T-helper 2 cell treated with Interferon-gamma antibody and Interleukin-4, amounts not matched to agents 100 ng/mL and 5 ng/mL, for 36 hours (primary cell): ENCODE measurements around the gene CNTN6. TPM values are rescaled to one million over a fixed set of nuclear protein-coding genes. Genes with fewer than 3 reads are reported as not detected.

ENCODE experiments used
- intact Hi-C: fragments of 100-400 bp; cut with micrococcal nuclease; formaldehyde crosslinking; loops from one replicate; pipeline ENCODE4 v1.15.1; 2023
- total RNA-seq: library from RNA; stranded (reverse); gene quantifications from 2 replicates; pipeline ENCODE4 v1.2.3, GENCODE V29; 2022

The CNTN6 gene
- total RNA-seq, 1 donor from 2014 or later: not detected

DNA sequence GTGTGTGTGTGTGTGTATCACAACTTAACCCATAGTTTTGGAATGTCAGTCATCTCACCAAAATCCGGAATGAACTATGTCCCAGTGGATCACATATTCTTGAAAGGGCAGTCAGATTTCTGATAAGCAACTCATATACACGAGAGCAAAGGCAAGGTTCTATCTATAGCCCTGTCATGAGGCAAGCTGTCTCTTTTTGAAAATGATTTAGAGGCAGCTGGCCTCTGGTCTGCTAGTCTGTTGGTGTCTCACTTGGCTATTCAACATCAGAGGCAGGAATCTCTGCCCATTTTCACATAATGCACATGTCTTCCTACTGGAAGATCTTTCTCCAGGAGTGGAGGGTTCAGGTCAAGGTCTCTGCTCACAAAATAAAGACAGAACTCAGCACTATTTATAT, 79.8 kb downstream of the CNTN6 start:
- intact Hi-C loops: no loop called here

- intact Hi-C loops: no loop called here
Measured at GRCh38 chr3:1179146-1179545, 86.3 kb downstream of the CNTN6 start.

- intact Hi-C loops: no loop called here
Measured at GRCh38 chr3:1183320-1184048, 90.7 kb downstream of the CNTN6 start.

GRCh38 chr3:1190569-1190968, 97.7 kb downstream of the CNTN6 start:
- intact Hi-C loops: no loop called here

DNA sequence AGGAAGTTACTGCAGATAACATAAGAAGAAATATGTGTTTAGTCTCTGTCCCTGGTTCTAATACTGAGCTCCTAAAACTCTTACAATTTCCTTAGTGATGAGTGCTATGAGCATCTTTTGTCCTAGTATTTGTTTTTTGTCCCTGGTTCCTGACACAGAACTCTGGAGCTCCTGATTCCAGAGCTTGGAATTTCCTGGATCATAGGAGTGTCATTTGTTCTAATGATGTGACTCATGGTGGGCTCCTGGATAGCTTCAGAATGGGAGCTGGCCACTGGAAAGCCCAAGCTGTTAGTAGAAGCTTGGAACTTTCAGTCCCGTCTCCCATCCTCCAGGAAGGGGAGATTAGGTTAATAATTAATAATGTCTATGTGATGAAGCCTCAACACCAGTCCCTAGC, 98.2 kb downstream of the CNTN6 start:
- intact Hi-C loops: no loop called here

DNA sequence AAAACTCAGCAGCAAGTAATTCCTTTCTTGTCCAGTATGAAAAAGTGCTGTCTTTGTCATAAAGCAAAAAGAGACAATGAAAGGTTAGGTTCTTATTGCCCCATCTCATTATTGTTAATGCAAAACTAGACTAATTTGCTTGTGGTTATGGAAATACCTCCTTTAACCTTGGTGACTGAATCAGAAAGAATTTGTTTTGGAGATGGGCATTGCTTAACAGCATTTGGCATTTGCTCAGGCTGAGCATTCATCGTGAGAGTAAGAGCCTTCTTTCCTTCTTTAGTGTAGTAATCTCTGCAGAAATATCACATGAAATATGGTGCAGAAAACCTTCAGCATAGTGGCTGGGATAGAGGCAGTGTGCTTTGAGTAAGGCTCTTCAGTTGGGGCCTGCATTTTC, 103.1 kb downstream of the CNTN6 start:
- intact Hi-C loops: no loop called here

DNA sequence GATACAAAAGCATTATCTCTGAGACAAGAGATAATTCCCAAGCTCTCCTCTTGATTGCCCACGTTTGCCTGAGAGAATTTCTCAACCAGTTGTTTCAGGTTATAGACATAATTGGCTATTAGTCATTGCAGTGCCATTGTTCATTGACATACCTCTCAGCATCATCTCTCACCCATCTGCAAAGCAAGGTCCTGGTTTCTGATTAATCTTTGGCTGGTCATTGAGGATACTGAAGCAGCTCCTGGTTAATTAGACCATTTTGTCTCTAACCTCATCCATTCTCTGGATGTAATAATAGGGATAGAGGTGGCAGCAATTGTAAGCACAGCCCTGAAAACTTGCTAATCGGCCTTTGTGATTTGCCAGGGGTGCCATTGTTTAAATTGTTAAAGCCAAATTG, 104.2 kb downstream of the CNTN6 start:
- intact Hi-C loops: no loop called here

DNA sequence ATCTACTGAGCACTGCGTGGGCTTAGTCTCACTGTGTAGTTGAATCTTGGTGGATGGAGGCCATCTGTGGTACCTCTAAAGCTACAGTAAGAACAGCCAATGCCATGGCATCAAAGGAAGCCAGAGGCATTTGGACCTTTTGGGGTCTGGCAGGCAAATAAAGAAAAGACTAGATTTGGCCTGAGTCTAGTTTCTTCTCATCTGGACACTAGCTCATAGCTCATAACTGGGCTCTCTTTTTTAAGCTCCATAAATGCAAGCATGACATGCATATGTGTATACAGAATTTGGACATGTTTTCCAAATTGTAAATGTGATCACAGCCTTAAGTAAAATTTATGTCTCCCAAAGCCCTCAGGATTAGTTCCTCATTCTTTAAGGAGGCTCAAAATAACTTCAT, 107.5 kb downstream of the CNTN6 start:
- intact Hi-C loops: no loop called here

- intact Hi-C loops: no loop called here
Measured at GRCh38 chr3:1207904-1208303, 115.1 kb downstream of the CNTN6 start.

GRCh38 chr3:1214933-1215332, 122.1 kb downstream of the CNTN6 start:
- intact Hi-C loops: no loop called here

GRCh38 chr3:1216856-1217255, 124.0 kb downstream of the CNTN6 start:
- intact Hi-C loops: no loop called here

DNA sequence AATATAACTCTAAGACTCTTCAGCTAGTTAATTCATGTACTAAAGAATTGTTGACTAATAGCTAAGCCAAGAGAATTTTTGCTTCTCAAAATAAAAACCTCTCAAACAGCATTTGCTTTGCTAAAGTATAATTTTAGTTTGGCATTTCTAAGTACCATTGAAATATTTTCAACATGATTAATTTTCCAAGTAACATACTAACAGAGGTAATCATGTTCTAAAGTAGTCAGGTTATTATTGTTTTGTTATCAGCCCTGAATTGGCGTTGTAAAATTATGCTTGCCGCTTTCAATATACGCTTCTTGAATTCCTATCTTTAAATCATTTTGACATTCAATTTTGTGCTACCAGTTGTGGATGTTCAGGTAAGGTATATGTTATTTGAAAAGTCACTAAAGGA, 134.3 kb downstream of the CNTN6 start:
- intact Hi-C loops: no loop called here

DNA sequence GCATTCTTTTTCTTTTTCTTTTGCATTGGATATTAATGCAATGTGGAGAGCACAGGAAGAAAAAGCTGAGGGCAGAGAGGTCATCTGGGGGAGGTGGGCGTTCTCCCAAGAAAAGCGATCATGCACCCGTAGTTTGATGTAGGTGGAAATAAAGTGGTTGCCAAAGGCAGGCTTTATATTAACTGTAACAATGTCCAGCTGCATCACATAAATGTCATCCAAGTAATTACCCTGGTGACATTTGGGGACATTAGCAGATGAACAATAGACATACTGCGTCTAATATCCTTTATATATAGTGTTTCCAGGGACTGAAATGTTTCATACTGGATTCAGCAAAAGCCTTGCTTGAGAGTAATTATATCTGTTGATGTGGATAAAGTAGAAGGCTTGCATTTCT, 135.5 kb downstream of the CNTN6 start:
- intact Hi-C loops: no loop called here

- intact Hi-C loops: no loop called here
Measured at GRCh38 chr3:1230920-1231319, 138.1 kb downstream of the CNTN6 start.

- intact Hi-C loops: no loop called here
Measured at GRCh38 chr3:1232276-1232675, 139.5 kb downstream of the CNTN6 start.

- intact Hi-C loops: no loop called here
Measured at GRCh38 chr3:1235526-1236120, 142.8 kb downstream of the CNTN6 start.

- intact Hi-C loops: no loop called here
Measured at GRCh38 chr3:1251282-1252060, 158.6 kb downstream of the CNTN6 start.

DNA sequence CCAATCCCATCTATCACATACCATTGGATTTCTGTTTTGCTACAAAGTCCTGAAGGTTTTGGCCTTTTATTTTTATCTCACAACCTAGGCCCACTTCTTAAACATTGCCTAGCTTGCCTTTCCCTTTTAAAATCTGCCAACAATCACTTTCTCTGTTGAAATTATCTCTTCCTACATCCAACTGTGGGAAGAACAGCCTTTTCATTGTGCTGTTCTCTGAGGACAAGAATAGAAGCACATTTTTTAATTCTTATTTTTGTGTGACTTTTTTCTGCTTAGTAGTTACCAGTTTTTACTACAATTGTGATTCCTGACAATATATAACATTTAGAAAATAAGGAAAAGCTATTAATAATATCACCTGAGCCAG, 159.2 kb downstream of the CNTN6 start:
- intact Hi-C loops: no loop called here

GRCh38 chr3:1262246-1262645, 169.4 kb downstream of the CNTN6 start:
- intact Hi-C loops: no loop called here

DNA sequence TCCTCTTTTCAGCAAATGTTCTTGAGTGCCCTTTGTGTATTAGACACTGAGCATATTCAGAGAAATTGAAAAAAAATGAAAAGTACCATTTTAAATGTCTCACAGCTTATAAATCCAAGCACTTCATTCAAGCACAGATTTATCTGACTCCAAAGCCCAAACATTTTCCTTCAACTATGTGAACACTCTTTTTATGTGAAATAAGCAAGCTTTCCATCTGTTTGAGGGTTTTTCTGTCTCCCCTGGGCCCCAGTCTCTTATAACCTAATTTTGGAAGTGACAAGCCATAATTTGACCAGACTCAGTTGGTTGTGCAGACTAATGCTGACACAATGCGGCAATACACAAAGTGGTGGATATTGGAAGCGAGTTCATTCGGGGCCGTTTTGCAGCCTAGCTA, 170.3 kb downstream of the CNTN6 start:
- intact Hi-C loops: no loop called here

- intact Hi-C loops: no loop called here
Measured at GRCh38 chr3:1269808-1270207, 177.0 kb downstream of the CNTN6 start.

DNA sequence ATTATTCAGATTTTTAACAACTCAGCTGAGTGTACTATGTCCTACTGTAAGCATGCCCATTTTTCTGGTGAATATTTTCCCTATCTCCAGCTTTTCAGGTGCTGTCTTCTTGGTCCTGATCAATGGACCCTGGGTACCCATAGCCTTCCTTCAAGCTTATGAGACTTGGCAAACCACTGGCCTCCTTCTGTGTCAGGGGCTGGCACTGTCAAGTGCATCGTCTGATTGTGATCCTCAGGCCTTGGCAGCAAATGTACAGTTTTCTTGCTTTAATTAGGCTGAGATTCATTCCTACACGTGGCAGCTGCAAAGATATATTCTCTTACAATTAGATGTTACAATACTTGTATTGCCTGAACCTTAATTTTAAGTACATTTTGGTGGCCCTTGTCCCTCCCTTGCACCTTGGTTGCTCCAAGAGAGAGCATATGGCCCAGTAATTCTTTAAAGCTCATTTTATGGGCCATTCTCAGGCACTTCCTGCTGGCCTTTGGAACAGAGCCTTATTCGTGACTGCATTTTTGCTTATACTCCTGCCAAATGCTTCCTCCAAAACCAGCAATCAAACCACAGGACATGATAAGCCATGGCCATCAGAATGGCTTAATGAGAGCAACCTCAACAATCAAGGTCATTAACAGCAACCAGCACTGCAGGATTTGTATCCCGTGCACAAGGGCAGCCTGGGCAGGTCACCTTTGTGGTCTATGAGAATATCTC, 179.9 kb downstream of the CNTN6 start:
- intact Hi-C loops: no loop called here
